Body of pancreas (tissue), 4 donors: Measurements from ENCODE around the gene HSDL2. TPM values are rescaled to one million over a fixed set of nuclear protein-coding genes. Genes with fewer than 3 reads are reported as not detected.

ENCODE experiments used
- ATAC-seq: fragments of 150-250 bp; one replicate; pipeline ENCODE4 v1.9.1; 2016
- DNase-seq, 4 donors: peaks; one replicate each; pipeline ENCODE4 v3.0.0-alpha.2; 2019
- H3K27ac ChIP-seq, 4 donors: fragments of 200-600 bp; sonication (generic); 1 replicate in 3 of 4; 2 replicates in 1 of 4; pipeline versions ENCODE4 v1.5.1 to v1.6.1; 2016 to 2019; ENCODE audit warnings: mild to moderate bottlenecking in 1 of 4, mixed read lengths in 1 of 4, moderate library complexity in 1 of 4
- H3K27me3 ChIP-seq, 2 donors: fragments of 200-600 bp; sonication (generic); one replicate each; pipeline ENCODE4 v1.6.0; 2016; ENCODE audit warnings: mild to moderate bottlenecking in 1 of 2
- H3K36me3 ChIP-seq, 2 donors: fragments of 200-600 bp; sonication (generic); replicated peaks in 1 of 2; 2 replicates each; pipeline ENCODE4 v1.5.1; 2016; ENCODE audit warnings: low read depth in 2 of 2; ENCODE audit not compliant: insufficient read depth in 1 of 2
- H3K4me1 ChIP-seq: fragments of 200-600 bp; sonication (generic); one replicate; pipeline ENCODE4 v1.6.0; 2016
- H3K4me3 ChIP-seq, 2 donors: fragments of 200-600 bp; sonication (generic); 1 replicate in 1 of 2; 2 replicates in 1 of 2; pipeline ENCODE4 v1.5.1; 2016 to 2019
- H3K9me3 ChIP-seq, 3 donors: fragments of 200-600 bp; sonication (generic); 1 replicate in 2 of 3; 2 replicates in 1 of 3; pipeline ENCODE4 v1.5.1; 2016
- POLR2A ChIP-seq, 3 donors: fragments of 450-650 bp; IDR thresholded peaks; one replicate each; pipeline ENCODE4 v1.6.1; 2016; ENCODE audit warnings: antibody characterized with exemption in 3 of 3, mild to moderate bottlenecking in 2 of 3
- WGBS, 2 donors: methylation state at CpG; one replicate each; pipeline ENCODE4 v1.1.5; 2017; 5-methylcytosine and 5-hydroxymethylcytosine counted together
- intact Hi-C: fragments of 100-400 bp; cut with DNase I; formaldehyde crosslinking; loops from one replicate; pipeline ENCODE4 v1.15.1; 2023
- total RNA-seq, 2 donors: library from RNA; depleted of rRNA; stranded (reverse); fragments of >200 nt; gene quantifications; one replicate each; pipeline ENCODE4 v1.1.0, GENCODE V29; 2016
- TF ChIP-seq, protein P1 (sequence below), 7 experiments: fragments of 450-650 bp in 4 of 7; fragments of 200-600 bp in 3 of 7; sonication (generic) in 3 of 7; IDR thresholded peaks; one replicate each; pipeline ENCODE4 v1.5.1; 2016 to 2019; ENCODE audit warnings: antibody characterized with exemption in 7 of 7

The HSDL2 gene
- total RNA-seq, 2 donors from 2014 or later = 20.5 to 22.7 TPM

DNA sequence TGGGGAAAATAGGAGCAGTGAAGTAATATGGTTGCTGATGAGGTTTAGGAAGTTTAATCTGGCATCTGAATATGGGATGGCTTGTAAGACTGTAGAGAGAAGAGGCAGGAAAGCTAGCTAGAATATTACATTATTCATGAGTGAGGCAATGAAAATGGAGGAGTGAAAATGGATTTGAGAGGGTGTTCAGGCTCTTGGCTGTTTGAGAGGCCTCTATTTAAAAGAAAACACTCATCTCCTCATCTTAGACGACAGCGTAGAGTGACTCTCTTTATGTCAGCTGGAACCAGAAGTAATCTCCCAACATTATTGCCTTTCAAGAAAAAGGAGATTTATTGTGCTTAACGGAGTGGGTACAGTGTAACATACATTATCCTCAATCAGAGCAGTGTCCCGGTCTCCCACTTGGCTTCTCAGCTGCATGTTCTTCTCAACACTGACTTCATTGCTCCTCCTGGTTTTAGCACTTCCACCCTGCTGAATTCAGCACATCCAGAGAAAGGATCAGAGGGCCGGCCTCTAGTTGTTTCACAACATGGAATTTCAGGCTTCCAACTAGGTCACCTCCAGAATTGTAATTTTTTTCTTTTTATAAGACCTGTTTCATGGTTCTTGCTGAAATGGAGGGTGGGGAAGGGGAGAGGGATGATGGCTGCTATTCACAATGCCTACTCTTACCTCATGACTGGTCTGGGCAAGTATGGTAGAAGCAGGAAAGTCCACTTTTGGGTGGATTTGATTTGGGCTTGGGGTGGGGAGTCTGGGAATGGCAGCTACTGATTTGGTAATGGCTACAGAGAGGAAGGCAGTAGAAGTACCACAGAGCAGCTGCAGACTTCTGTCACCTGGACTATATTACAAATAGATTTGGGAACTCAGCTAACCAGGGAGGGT, 53.8 kb downstream of the HSDL2 start:
- TF ChIP-seq POLR2A (IDR thresholded peaks at IDR 0.05) = no peak
- TF ChIP-seq, protein P1, sequence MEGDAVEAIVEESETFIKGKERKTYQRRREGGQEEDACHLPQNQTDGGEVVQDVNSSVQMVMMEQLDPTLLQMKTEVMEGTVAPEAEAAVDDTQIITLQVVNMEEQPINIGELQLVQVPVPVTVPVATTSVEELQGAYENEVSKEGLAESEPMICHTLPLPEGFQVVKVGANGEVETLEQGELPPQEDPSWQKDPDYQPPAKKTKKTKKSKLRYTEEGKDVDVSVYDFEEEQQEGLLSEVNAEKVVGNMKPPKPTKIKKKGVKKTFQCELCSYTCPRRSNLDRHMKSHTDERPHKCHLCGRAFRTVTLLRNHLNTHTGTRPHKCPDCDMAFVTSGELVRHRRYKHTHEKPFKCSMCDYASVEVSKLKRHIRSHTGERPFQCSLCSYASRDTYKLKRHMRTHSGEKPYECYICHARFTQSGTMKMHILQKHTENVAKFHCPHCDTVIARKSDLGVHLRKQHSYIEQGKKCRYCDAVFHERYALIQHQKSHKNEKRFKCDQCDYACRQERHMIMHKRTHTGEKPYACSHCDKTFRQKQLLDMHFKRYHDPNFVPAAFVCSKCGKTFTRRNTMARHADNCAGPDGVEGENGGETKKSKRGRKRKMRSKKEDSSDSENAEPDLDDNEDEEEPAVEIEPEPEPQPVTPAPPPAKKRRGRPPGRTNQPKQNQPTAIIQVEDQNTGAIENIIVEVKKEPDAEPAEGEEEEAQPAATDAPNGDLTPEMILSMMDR (IDR thresholded peaks at IDR 0.05) = no peak
- H3K9me3 ChIP-seq = no peaks in the 10 kb centered on the region
- no peaks in the 10 kb centered on the region for H3K36me3 ChIP-seq
- H3K27ac ChIP-seq = no peak overlapping the region
- 87 to 95% methylated on average over 5 of the region's 5 CpGs for WGBS, 2 donors
- no peak overlapping the region for H3K4me3 ChIP-seq
- no peaks in the 10 kb centered on the region for H3K27me3 ChIP-seq
- H3K4me1 ChIP-seq = no peaks in the 10 kb centered on the region
- intact Hi-C loops = no loop called here
- DNase-seq = no peak
- ATAC-seq = no peak

DNA sequence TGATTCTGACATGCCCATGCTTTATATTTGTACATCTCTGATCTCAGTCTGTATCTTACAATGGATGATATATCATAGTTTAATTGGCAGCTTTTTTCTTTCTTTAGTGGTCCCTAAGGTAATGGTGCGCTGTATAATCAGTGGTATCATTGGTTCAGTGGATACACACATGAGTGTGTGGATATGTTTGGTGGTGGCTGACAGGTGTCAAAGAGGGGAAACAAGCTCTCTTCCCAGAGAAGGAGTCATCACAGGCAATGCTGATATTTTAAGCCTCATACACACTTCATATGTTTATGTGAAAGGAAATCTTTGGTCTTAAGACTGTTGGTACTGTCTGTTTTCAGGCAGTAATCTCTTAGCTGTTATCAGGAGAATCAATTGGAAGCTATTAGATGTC, 54.6 kb downstream of the HSDL2 start:
- no peak for ATAC-seq
- DNase-seq = no peak
- Histone ChIP-seq H3K4me1 (no peaks in the 10 kb centered on the region), H3K27me3 (no peaks in the 10 kb centered on the region), H3K27ac (no peak overlapping the region), H3K9me3 (no peaks in the 10 kb centered on the region), H3K36me3 (no peaks in the 10 kb centered on the region), H3K4me3 (no peak overlapping the region)
- intact Hi-C loops = no loop called here
- 89 to 100% methylated on average over 1 of the region's 1 CpG for WGBS, 2 donors
- no peak for TF ChIP-seq POLR2A (IDR thresholded peaks at IDR 0.05)
- TF ChIP-seq, protein P1 (IDR thresholded peaks at IDR 0.05) = no peak

DNA sequence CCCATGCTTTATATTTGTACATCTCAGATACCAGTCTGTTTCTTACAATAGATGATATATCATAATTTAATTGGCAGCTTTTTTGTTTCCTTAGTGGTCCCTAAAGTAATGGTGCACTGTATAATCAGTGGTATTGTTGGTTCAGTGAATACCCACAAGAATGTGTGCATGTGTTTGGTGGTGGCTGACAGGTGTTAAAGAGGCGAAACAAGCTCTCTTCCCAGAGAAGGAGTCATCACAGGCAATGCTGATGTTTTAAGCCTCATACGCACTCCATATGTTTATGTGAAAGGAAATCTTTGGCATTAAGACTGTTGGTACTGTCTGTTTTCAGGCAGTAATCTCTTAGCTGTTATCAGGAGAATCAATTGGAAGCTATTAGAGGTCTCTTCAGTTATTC, 57.5 kb downstream of the HSDL2 start:
- TF ChIP-seq, protein P1 (IDR thresholded peaks at IDR 0.05) = no peak
- no peak for TF ChIP-seq POLR2A (IDR thresholded peaks at IDR 0.05)
- H3K27ac ChIP-seq = no peak overlapping the region
- no peaks in the 10 kb centered on the region for H3K9me3 ChIP-seq
- 91 to 98% methylated on average over 2 of the region's 2 CpGs for WGBS, 2 donors
- no peaks in the 10 kb centered on the region for H3K36me3 ChIP-seq
- intact Hi-C loops = no loop called here
- ATAC-seq = no peak
- H3K4me3 ChIP-seq = no peak overlapping the region
- H3K4me1 ChIP-seq = no peaks in the 10 kb centered on the region
- no peaks in the 10 kb centered on the region for H3K27me3 ChIP-seq
- no peak for DNase-seq

DNA sequence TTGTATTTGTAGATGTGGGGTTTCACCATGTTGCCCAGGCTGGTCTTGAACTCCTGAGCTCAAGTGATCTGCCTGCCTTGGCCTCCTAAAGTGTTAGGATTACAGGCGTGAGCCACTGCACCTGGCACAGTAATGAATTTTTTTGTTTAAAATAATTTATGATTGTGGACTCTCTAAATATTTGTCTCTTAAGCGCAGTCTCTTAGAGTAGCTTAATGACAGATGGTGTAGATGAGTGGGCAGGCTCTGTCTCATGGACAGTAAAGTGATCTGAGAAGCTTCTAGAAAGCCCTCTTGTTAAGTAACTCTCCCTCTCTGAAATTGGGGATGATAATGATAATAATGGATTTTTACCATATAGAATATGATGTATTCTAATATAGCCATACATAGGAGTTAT, 59.3 kb downstream of the HSDL2 start:
- Histone ChIP-seq H3K9me3 (no peaks in the 10 kb centered on the region), H3K27ac (no peak overlapping the region), H3K4me1 (no peaks in the 10 kb centered on the region), H3K36me3 (no peaks in the 10 kb centered on the region), H3K4me3 (no peak overlapping the region), H3K27me3 (no peaks in the 10 kb centered on the region)
- TF ChIP-seq, protein P1 (IDR thresholded peaks at IDR 0.05) = no peak
- TF ChIP-seq POLR2A (IDR thresholded peaks at IDR 0.05) = no peak
- 76 to 88% methylated on average over 2 of the region's 2 CpGs for WGBS, 2 donors
- ATAC-seq = no peak
- intact Hi-C loops = no loop called here
- DNase-seq = no peak

DNA sequence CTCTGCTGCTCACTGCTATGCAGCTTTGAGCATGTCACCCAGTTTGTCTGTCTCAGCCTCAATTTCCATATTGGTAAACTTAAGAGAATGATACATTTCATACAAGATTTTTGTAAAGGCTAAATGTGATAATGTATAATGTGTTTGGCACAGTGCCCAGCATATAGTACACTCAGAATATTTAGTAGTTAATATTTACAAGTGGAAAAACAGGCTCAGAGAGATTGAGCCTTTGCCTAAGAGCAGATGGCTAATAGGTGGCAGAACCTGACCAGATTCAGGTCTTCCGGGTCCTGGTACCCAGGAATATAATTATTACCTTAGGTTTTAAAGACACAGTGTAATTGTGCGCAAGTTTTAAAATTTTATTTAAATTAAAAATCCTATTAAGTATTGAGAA, 59.9 kb downstream of the HSDL2 start:
- Histone ChIP-seq H3K4me1 (no peaks in the 10 kb centered on the region), H3K9me3 (no peaks in the 10 kb centered on the region), H3K4me3 (no peak overlapping the region), H3K27ac (no peak overlapping the region), H3K27me3 (no peaks in the 10 kb centered on the region), H3K36me3 (no peaks in the 10 kb centered on the region)
- TF ChIP-seq, protein P1 (IDR thresholded peaks at IDR 0.05) = no peak
- no peak for TF ChIP-seq POLR2A (IDR thresholded peaks at IDR 0.05)
- 56 to 63% methylated on average over 2 of the region's 2 CpGs for WGBS, 2 donors
- intact Hi-C loops = no loop called here
- DNase-seq (no peak), ATAC-seq (no peak)
